HG03469 (cell line): ENCODE measurements around the gene MYMK.
A peak's percentile ranks its signal among the peaks of the same experiment; 100 is the strongest.

Experiments used
- ATAC-seq: cut with Tn5 transposase; IDR thresholded peaks from one replicate; pipeline ENCODE4 v1.9.1; 2021; ENCODE audit warnings: mild to moderate bottlenecking, moderate library complexity, moderate number of reproducible peaks; ENCODE audit not compliant: unreplicated experiment

MYMK gene

GRCh38 chr9:133489253-133490190 lies 35.2 kb downstream of the MYMK start:
- ATAC-seq, result no peak

GRCh38 chr9:133488686-133489252 lies 36.0 kb downstream of the MYMK start:
- no peak for ATAC-seq

- ATAC-seq, result no peak
Measured at GRCh38 chr9:133487331-133487725, 37.4 kb downstream of the MYMK start.

GRCh38 chr9:133485531-133486260 lies 39.1 kb downstream of the MYMK start:
- ATAC-seq, result no peak

GRCh38 chr9:133484671-133485437 lies 39.9 kb downstream of the MYMK start:
- no peak for ATAC-seq

GRCh38 chr9:133483611-133484010 lies 41.1 kb downstream of the MYMK start:
- ATAC-seq, result no peak

- ATAC-seq, result peak; percentile 80
Measured at GRCh38 chr9:133478851-133479711, 45.7 kb downstream of the MYMK start, which contains the start of gene SLC2A6. TSS of gene SLC2A6 (minus strand) at chr9:133479099. CDS start at chr9:133479059, 40 bp downstream.

- peak; percentile 8 for ATAC-seq
Measured at GRCh38 chr9:133477992-133478850, 46.5 kb downstream of the MYMK start.

GRCh38 chr9:133477461-133477860 lies 47.3 kb downstream of the MYMK start:
- ATAC-seq, result no peak

- no peak for ATAC-seq
Measured at GRCh38 chr9:133476941-133477340, 47.8 kb downstream of the MYMK start.

GRCh38 chr9:133476036-133476931 lies 48.5 kb downstream of the MYMK start:
- no peak for ATAC-seq

- ATAC-seq, result no peak
Measured at GRCh38 chr9:133475292-133476012, 49.3 kb downstream of the MYMK start.

- ATAC-seq, result no peak
Measured at GRCh38 chr9:133474853-133475252, 49.9 kb downstream of the MYMK start.

- no peak for ATAC-seq
Measured at GRCh38 chr9:133474215-133474614, 50.5 kb downstream of the MYMK start.

- ATAC-seq, result no peak
Measured at GRCh38 chr9:133473743-133474142, 51.0 kb downstream of the MYMK start.

GRCh38 chr9:133472753-133473378 lies 51.9 kb downstream of the MYMK start:
- no peak for ATAC-seq

GRCh38 chr9:133472277-133472645 lies 52.5 kb downstream of the MYMK start:
- ATAC-seq, result no peak
